Measurements from ENCODE around the gene CSDE1. TPM values are rescaled to one million over a fixed set of nuclear protein-coding genes. Genes with fewer than 3 reads are reported as not detected.

The CSDE1 gene
- polyA plus RNA-seq, 3 donors, result 177 to 324 (median 251) TPM

GRCh38 chr1:114723915-114724314 lies 33.9 kb downstream of the CSDE1 start:
- no peaks in the 10 kb centered on the region for H3K4me1 Mint-ChIP-seq
- H3K27ac Mint-ChIP-seq, result peak overlapping the region in 2 of 7 donors; percentile 16 to 61
- Histone ChIP-seq H3K9me3 (replicated peaks in 1 of 2; ENCODE audit: control insufficient read depth in 1 of 2, insufficient read depth in 1 of 2, low read length in 2 of 2) (no peaks in the 10 kb centered on the region), H3K36me3 (replicated peaks in 1 of 2; ENCODE audit: control insufficient read depth in 1 of 2, insufficient read depth in 2 of 2, low read length in 2 of 2) (peaks cover 100% of the 10 kb centered on the region in 2 donors), H3K4me3 (replicated peaks in 1 of 3; ENCODE audit: low read depth in 2 of 3, low read length in 3 of 3) (no peak overlapping the region), H3K4me1 (ENCODE audit: control insufficient read depth in 1 of 2, insufficient read depth in 2 of 2, low read length in 2 of 2) (no peaks in the 10 kb centered on the region), H2AFZ (ENCODE audit: insufficient read depth, low read depth, low read length, poor library complexity, severe bottlenecking) (no peak overlapping the region), H4K20me1 (ENCODE audit: insufficient read depth, low read length) (peaks cover 27% of the 10 kb centered on the region), H3K27me3 (ENCODE audit: control insufficient read depth in 2 of 2, insufficient read depth in 2 of 2, low read length in 2 of 2) (no peaks in the 10 kb centered on the region), H3K27ac (ENCODE audit: low read depth in 1 of 2, low read length in 2 of 2) (no peak overlapping the region), H3K4me2 (replicated peaks; ENCODE audit: extremely low read depth, low read length, poor library complexity, severe bottlenecking) (no peak overlapping the region), H3K9ac (ENCODE audit: insufficient read depth, low read length, poor library complexity, severe bottlenecking) (no peak overlapping the region), H3K79me2 (ENCODE audit: insufficient read depth, low read length) (peaks cover 15% of the 10 kb centered on the region)
- H3K4me3 Mint-ChIP-seq, result no peak overlapping the region
- H3K36me3 Mint-ChIP-seq, result peaks cover 87 to 97% of the 10 kb centered on the region in 2 donors
- no peak for DNase-seq
- no peaks in the 10 kb centered on the region for H3K27me3 Mint-ChIP-seq (ENCODE audit: low read depth in 3 of 3)
- WGBS (ENCODE audit: insufficient coverage), result no CpG with 5 or more reads among the region's 1 CpG
- TF ChIP-seq CTCF (IDR thresholded peaks at IDR 0.05), result no peak
- intact Hi-C loops (cut with micrococcal nuclease), result no loop called here
- H3K9me3 Mint-ChIP-seq, result no peaks in the 10 kb centered on the region

- Histone ChIP-seq H3K36me3 (replicated peaks in 1 of 2; ENCODE audit: control insufficient read depth in 1 of 2, insufficient read depth in 2 of 2, low read length in 2 of 2) (peaks cover 100% of the 10 kb centered on the region in 2 donors), H3K79me2 (ENCODE audit: insufficient read depth, low read length) (peaks cover 10% of the 10 kb centered on the region), H3K4me2 (replicated peaks; ENCODE audit: extremely low read depth, low read length, poor library complexity, severe bottlenecking) (no peak overlapping the region), H4K20me1 (ENCODE audit: insufficient read depth, low read length) (peaks cover 27% of the 10 kb centered on the region), H3K4me1 (ENCODE audit: control insufficient read depth in 1 of 2, insufficient read depth in 2 of 2, low read length in 2 of 2) (no peaks in the 10 kb centered on the region), H3K4me3 (replicated peaks in 1 of 3; ENCODE audit: low read depth in 2 of 3, low read length in 3 of 3) (no peak overlapping the region), H3K27ac (ENCODE audit: low read depth in 1 of 2, low read length in 2 of 2) (no peak overlapping the region), H3K27me3 (ENCODE audit: control insufficient read depth in 2 of 2, insufficient read depth in 2 of 2, low read length in 2 of 2) (no peaks in the 10 kb centered on the region), H2AFZ (ENCODE audit: insufficient read depth, low read depth, low read length, poor library complexity, severe bottlenecking) (no peak overlapping the region), H3K9ac (ENCODE audit: insufficient read depth, low read length, poor library complexity, severe bottlenecking) (no peak overlapping the region), H3K9me3 (replicated peaks in 1 of 2; ENCODE audit: control insufficient read depth in 1 of 2, insufficient read depth in 1 of 2, low read length in 2 of 2) (no peaks in the 10 kb centered on the region)
- no peak for DNase-seq
- Mint-ChIP-seq H3K27me3 (ENCODE audit: low read depth in 3 of 3) (no peaks in the 10 kb centered on the region), H3K9me3 (no peaks in the 10 kb centered on the region), H3K4me3 (no peak overlapping the region), H3K36me3 (peaks cover 88 to 98% of the 10 kb centered on the region in 2 donors), H3K27ac (no peak overlapping the region), H3K4me1 (no peaks in the 10 kb centered on the region)
- intact Hi-C loops (cut with micrococcal nuclease), result no loop called here
- no peak for TF ChIP-seq CTCF (IDR thresholded peaks at IDR 0.05)
- WGBS (ENCODE audit: insufficient coverage), result no CpG with 5 or more reads among the region's 1 CpG
Observed at GRCh38 chr1:114723457-114723856, 34.3 kb downstream of the CSDE1 start.

Data from CD14-positive monocyte (primary cell).